Activated T-cell treated with anti-CD3 and anti-CD28 coated beads, Interleukin-2, amount 50 U/mL, for 1 hour (primary cell): ENCODE measurements around the gene TBC1D16.
A peak's percentile ranks its signal among the peaks of the same experiment; 100 is the strongest.

ENCODE experiments used
- DNase-seq: peaks from one replicate; pipeline ENCODE4 v3.0.0-alpha.2; 2020

Gene TBC1D16

GRCh38 chr17:79922798-79923197 is 112.9 kb downstream of the TBC1D16 start:
- no peak for DNase-seq

GRCh38 chr17:79922116-79922601 is 113.5 kb downstream of the TBC1D16 start:
- DNase-seq = no peak

GRCh38 chr17:79921411-79922115 is 114.1 kb downstream of the TBC1D16 start:
- DNase-seq = no peak

GRCh38 chr17:79920751-79921410 is 114.8 kb downstream of the TBC1D16 start:
- DNase-seq = no peak

- DNase-seq = no peak
Measured at GRCh38 chr17:79919862-79920720, 115.6 kb downstream of the TBC1D16 start.

GRCh38 chr17:79919164-79919585 is 116.5 kb downstream of the TBC1D16 start:
- DNase-seq = no peak

- DNase-seq = no peak
Measured at GRCh38 chr17:79918581-79919163, 117.0 kb downstream of the TBC1D16 start.

GRCh38 chr17:79917902-79918484 is 117.7 kb downstream of the TBC1D16 start:
- no peak for DNase-seq

GRCh38 chr17:79916991-79917901 is 118.4 kb downstream of the TBC1D16 start:
- no peak for DNase-seq

GRCh38 chr17:79916506-79916905 is 119.2 kb downstream of the TBC1D16 start:
- DNase-seq = no peak

- peak; percentile 27 for DNase-seq
Measured at GRCh38 chr17:79915850-79916430, 119.7 kb downstream of the TBC1D16 start.

- DNase-seq = no peak
Measured at GRCh38 chr17:79914813-79915740, 120.6 kb downstream of the TBC1D16 start.

GRCh38 chr17:79913896-79914812 is 121.5 kb downstream of the TBC1D16 start:
- DNase-seq = no peak

- no peak for DNase-seq
Measured at GRCh38 chr17:79913451-79913850, 122.2 kb downstream of the TBC1D16 start.

GRCh38 chr17:79912552-79913330 is 122.9 kb downstream of the TBC1D16 start:
- no peak for DNase-seq

GRCh38 chr17:79911430-79912399 is 124.0 kb downstream of the TBC1D16 start:
- no peak for DNase-seq

- no peak for DNase-seq
Measured at GRCh38 chr17:79910985-79911361, 124.7 kb downstream of the TBC1D16 start.
